ENCODE measurements around the gene ZSCAN2. TPM values are rescaled to one million over a fixed set of nuclear protein-coding genes. Genes with fewer than 3 reads are reported as not detected.

Gene ZSCAN2
- total and polyA plus RNA-seq, 2 of the 8 experiments (the other 6 are each of a cell fraction or from before 2014, with no cell fraction given), result 23.6 to 52.4 TPM

DNA sequence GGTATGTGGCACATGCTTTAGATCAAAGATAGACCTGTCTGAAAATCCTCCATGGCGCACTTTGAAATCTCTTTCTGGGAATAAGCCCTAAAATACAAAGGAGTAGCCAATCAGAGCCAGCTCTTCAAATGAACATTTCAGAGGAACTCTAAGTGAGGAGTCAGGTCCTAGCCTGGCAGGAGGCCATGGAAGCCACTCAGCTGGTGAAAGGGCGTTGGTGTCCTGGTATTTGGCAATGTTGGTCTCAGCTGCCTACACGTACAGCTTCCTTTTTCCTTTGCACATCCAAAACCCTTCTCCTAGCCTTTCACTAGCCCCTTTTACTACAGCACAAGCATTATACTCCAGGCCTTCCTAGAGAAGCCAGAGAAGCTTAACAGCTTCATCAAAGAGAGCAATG lies 47.7 kb downstream of the ZSCAN2 start:
- Histone ChIP-seq H3K23me2 (ENCODE audit: low read depth, low read length) (peaks cover 2% of the 10 kb centered on the region), H3K23ac (ENCODE audit: insufficient read length) (no peak overlapping the region), H2AFZ (ENCODE audit: low read length) (no peak overlapping the region), H3K18ac (ENCODE audit: extremely low read depth, low read length) (no peak overlapping the region), H3K27me3 (replicated peaks in 1 of 4; ENCODE audit: control insufficient read depth in 3 of 4, extremely low read depth in 1 of 4, insufficient read depth in 3 of 4, low read length in 3 of 4) (no peaks in the 10 kb centered on the region), H2BK15ac (ENCODE audit: low read length) (no peak overlapping the region), H3K4ac (replicated peaks; ENCODE audit: insufficient read length, low read depth, low read length) (no peak overlapping the region), H3K36me3 (ENCODE audit: control insufficient read depth in 2 of 4, insufficient read depth in 4 of 4, low read length in 3 of 4) (peaks cover 32 to 78% (median 55%) of the 10 kb centered on the region in 4 experiments), H3K4me2 (ENCODE audit: insufficient read depth in 1 of 2, low read depth in 2 of 2, low read length in 2 of 2) (no peak overlapping the region), H2BK120ac (replicated peaks; ENCODE audit: low read depth, low read length) (no peak overlapping the region), H3K79me2 (ENCODE audit: control insufficient read depth in 1 of 2, insufficient read depth in 2 of 2, low read length in 2 of 2) (peaks cover 0 to 6% of the 10 kb centered on the region in 2 experiments; a peak in 2 of 4 replicates), H2BK20ac (ENCODE audit: low read length) (no peak overlapping the region), H4K5ac (ENCODE audit: insufficient read length, low read depth, low read length) (no peak overlapping the region), H3K4me3 (ENCODE audit: extremely low read depth in 1 of 4, insufficient read depth in 2 of 4, low read depth in 3 of 4, low read length in 4 of 4) (no peak overlapping the region), H3K27ac (ENCODE audit: low read depth, low read length) (no peak overlapping the region), H3K9ac (replicated peaks in 1 of 4; ENCODE audit: extremely low read depth in 1 of 4, low read depth in 3 of 4, low read length in 3 of 4) (no peak overlapping the region), H3K14ac (ENCODE audit: insufficient read length) (no peak overlapping the region), H3K9me3 (ENCODE audit: insufficient read depth in 2 of 2, low read depth in 1 of 2, low read length in 1 of 2) (no peaks in the 10 kb centered on the region), H4K91ac (replicated peaks; ENCODE audit: insufficient read length, low read length) (no peak overlapping the region), H3K79me1 (ENCODE audit: low read depth, low read length) (peaks cover 2% of the 10 kb centered on the region; the same call in 1 of the 2 replicates), H3K56ac (replicated peaks; ENCODE audit: insufficient read length, low read depth, low read length) (no peak overlapping the region), H4K20me1 (replicated peaks in 1 of 2; ENCODE audit: control insufficient read depth in 1 of 2, insufficient read depth in 2 of 2, low read length in 2 of 2) (peaks cover 2 to 7% of the 10 kb centered on the region in 2 experiments), H2AK5ac (ENCODE audit: low read depth, low read length) (no peak overlapping the region), H4K8ac (ENCODE audit: extremely low read depth, insufficient read depth, low read length) (no peak overlapping the region), H2BK5ac (ENCODE audit: low read depth, low read length) (no peak overlapping the region), H2BK12ac (ENCODE audit: low read depth, low read length) (no peak overlapping the region), H3K4me1 (replicated peaks in 1 of 4; ENCODE audit: control insufficient read depth in 3 of 4, insufficient read depth in 4 of 4, low read length in 3 of 4) (peaks cover 0 to 6% (median under 1%) of the 10 kb centered on the region in 4 experiments; a peak in 3 of 7 replicates)
- no peak for FAIRE-seq
- ChIA-PET POLR2A (ENCODE audit: partially characterized antibody) (interaction anchor here (0.8 to 5.0 kb wide), 8 partner anchors 10 to 177 kb away, joined by 4 to 32 read pairs (median 4); partner anchors contain the start of genes NMB and ZSCAN2), CTCF (ENCODE audit: partially characterized antibody) (interaction anchor here (1.6 to 3.6 kb wide), 3 partner anchors 11 to 50 kb away, joined by 4 to 19 read pairs (median 15); no protein-coding TSS in a partner anchor)
- no peak for DNase-seq (ENCODE audit: low read depth in 1 of 2, low spot score in 2 of 2)
- WGBS, 2 experiments (ENCODE audit: extremely low coverage in 1 of 2, insufficient coverage in 1 of 2, insufficient read length in 1 of 2, insufficient replicate concordance in 2 of 2, low coverage in 1 of 2, low lambda C conversion rate in 2 of 2, missing lambda C conversion rate in 1 of 2), result 84% methylated on average over 3 of the region's 3 CpGs; no CpG with 5 or more reads in 1 of the 2 experiments
- TF ChIP-seq KDM1A (IDR thresholded peaks at IDR 0.05; ENCODE audit: borderline replicate concordance, low read length), result no peak
- no peak for TF ChIP-seq CEBPB (IDR thresholded peaks at IDR 0.05; ENCODE audit: low read depth, low read length)
- TF ChIP-seq TAF1 (IDR thresholded peaks at IDR 0.05; ENCODE audit: low read depth, low read length), result no peak
- no peak for TF ChIP-seq BACH1 (IDR thresholded peaks at IDR 0.05; ENCODE audit: low read length)
- TF ChIP-seq RFX5 (IDR thresholded peaks at IDR 0.05; ENCODE audit: borderline replicate concordance, low read depth, low read length), result no peak
- TF ChIP-seq FOSL1 (IDR thresholded peaks at IDR 0.05; ENCODE audit: insufficient read depth, low read depth, low read length), result no peak
- no peak for TF ChIP-seq KDM5A (IDR thresholded peaks at IDR 0.05; ENCODE audit: low read length)
- TF ChIP-seq, protein P1, sequence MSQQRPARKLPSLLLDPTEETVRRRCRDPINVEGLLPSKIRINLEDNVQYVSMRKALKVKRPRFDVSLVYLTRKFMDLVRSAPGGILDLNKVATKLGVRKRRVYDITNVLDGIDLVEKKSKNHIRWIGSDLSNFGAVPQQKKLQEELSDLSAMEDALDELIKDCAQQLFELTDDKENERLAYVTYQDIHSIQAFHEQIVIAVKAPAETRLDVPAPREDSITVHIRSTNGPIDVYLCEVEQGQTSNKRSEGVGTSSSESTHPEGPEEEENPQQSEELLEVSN (IDR thresholded peaks at IDR 0.05), result no peak
- no peak for TF ChIP-seq SUZ12 (IDR thresholded peaks at IDR 0.05; ENCODE audit: low read length)
- TF ChIP-seq ATF2 (IDR thresholded peaks at IDR 0.05; ENCODE audit: low read length), result no peak
- no peak for TF ChIP-seq TCF12 (IDR thresholded peaks at IDR 0.05; ENCODE audit: low read depth, low read length)
- TF ChIP-seq TBP (IDR thresholded peaks at IDR 0.05; ENCODE audit: low read depth, low read length), result no peak

Measured in H1 (cell line).